Astrocyte of the spinal cord (primary cell): ENCODE measurements around the gene RASGRP3.

Experiments
- DNase-seq: peaks from one replicate; pipeline ENCODE4 v3.0.0; 2011; ENCODE audit warnings: low read depth, low spot score
- H3K4me3 ChIP-seq: 2 replicates; pipeline ENCODE4 v1.5.1; 2011; ENCODE audit warnings: low read depth, mild to moderate bottlenecking, low read length, moderate library complexity
- in situ Hi-C: cut with HindIII; loops from 2 replicates; pipeline ENCODE4 v1.10.0; 2017; ENCODE audit warnings: low sequenced_read_pairs
- TF ChIP-seq, protein P1 (sequence below): IDR thresholded peaks from 2 replicates; pipeline ENCODE4 v1.5.1; 2012; ENCODE audit warnings: low read depth, mild to moderate bottlenecking, low read length, inconsistent platforms

Gene RASGRP3

GRCh38 chr2:33606100-33606499 is 129.7 kb downstream of the RASGRP3 start:
- in situ Hi-C loops = no loop called here
- no peak overlapping the region for H3K4me3 ChIP-seq
- DNase-seq = no peak
- TF ChIP-seq, protein P1, sequence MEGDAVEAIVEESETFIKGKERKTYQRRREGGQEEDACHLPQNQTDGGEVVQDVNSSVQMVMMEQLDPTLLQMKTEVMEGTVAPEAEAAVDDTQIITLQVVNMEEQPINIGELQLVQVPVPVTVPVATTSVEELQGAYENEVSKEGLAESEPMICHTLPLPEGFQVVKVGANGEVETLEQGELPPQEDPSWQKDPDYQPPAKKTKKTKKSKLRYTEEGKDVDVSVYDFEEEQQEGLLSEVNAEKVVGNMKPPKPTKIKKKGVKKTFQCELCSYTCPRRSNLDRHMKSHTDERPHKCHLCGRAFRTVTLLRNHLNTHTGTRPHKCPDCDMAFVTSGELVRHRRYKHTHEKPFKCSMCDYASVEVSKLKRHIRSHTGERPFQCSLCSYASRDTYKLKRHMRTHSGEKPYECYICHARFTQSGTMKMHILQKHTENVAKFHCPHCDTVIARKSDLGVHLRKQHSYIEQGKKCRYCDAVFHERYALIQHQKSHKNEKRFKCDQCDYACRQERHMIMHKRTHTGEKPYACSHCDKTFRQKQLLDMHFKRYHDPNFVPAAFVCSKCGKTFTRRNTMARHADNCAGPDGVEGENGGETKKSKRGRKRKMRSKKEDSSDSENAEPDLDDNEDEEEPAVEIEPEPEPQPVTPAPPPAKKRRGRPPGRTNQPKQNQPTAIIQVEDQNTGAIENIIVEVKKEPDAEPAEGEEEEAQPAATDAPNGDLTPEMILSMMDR = no peak

GRCh38 chr2:33606622-33607021 is 130.2 kb downstream of the RASGRP3 start:
- in situ Hi-C loops = no loop called here
- DNase-seq = no peak
- H3K4me3 ChIP-seq = no peak overlapping the region
- TF ChIP-seq, protein P1 = no peak

DNA sequence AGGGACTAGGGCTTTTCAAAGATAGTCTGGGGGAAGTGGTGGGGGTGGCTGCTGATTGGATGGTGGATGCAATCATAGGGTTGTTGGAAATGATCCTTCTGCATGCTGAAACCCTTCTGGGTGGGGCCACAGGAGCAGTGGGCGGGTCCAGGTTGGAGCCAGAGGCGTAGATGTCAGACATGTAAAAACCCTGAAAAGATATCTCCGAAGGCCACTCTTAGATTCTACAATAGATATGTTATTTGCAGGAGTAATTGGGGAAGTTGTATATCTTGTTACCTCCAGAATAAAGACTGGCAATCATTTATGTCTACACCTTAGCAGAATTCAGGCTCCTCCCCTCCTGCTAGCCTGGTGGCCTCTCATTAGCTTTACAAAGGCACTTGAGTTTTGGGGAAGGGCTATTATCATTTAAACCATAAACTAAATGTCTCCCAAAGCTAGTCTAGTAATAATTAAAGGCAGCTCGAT is 130.8 kb downstream of the RASGRP3 start:
- in situ Hi-C loops = no loop called here
- DNase-seq = no peak
- TF ChIP-seq, protein P1 = no peak
- H3K4me3 ChIP-seq = no peak overlapping the region

DNA sequence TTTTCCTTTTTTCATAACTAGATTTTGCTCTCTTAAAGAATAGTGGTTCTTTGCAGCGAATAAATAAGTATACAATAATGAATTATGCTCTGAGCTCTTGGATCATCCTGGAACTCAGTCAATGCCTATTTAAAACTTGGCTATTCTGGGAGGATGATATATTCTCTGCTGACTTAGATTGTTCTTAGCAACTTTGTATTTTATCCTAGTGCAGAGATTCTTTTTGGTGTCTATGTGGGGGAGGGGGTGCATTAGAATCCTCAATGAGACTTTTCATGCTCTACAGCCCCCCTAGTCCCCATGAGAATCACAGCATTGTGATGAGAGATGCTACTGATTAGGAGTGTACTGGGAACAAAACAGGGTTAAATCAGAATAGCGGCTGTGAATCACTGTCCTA is 131.5 kb downstream of the RASGRP3 start:
- DNase-seq = no peak
- TF ChIP-seq, protein P1 = no peak
- no peak overlapping the region for H3K4me3 ChIP-seq
- in situ Hi-C loops = no loop called here

DNA sequence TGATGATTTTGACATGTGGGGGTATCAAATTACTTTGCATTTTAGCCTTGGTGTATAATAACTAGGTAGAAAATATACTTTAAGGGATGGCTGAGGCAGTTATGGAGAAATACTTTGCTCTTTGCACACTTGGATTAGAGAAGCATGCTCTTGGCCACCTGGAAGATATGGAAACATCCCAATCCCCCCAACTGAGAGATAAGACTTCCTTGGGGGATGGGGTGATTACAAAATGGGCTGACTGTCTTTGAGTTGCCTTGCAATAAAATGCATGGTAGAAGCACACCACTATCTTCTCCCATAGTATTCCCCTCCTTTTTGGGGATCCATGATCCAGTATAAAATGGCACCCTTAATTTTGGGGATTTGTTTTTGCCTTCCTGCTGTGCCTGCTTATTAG is 137.7 kb downstream of the RASGRP3 start:
- H3K4me3 ChIP-seq = no peak overlapping the region
- DNase-seq = no peak
- in situ Hi-C loops = no loop called here
- TF ChIP-seq, protein P1 = no peak
